ENCODE measurements around the gene LCP1. TPM values are rescaled to one million over a fixed set of nuclear protein-coding genes. Genes with fewer than 3 reads are reported as not detected.

The LCP1 gene
- total RNA-seq, 1 donor from 2014 or later, result 3.2 TPM

Small RNA genes lying within 50 kb of the gene (small RNA-seq; reads per million reads assigned to genes)
- not detected for gene RN7SL288P (ENCODE audit: low replicate concordance)

Other genes with a start within 250 kb of the LCP1 start
- 36.9 TPM for gene ZC3H13, start 129.4 kb downstream of the LCP1 start, total RNA-seq
- not detected for gene CPB2, start 77.1 kb downstream of the LCP1 start, total RNA-seq
- 1.7 TPM for gene LRRC63, start 29.8 kb upstream of the LCP1 start, total RNA-seq
- 2.7 TPM for gene RUBCNL, start 205.1 kb upstream of the LCP1 start, total RNA-seq